Measurements from ENCODE around the gene ACACB. TPM values are rescaled to one million over a fixed set of nuclear protein-coding genes. Genes with fewer than 3 reads are reported as not detected.

ACACB gene
- total RNA-seq, 1 experiment from 2014 or later, result 20.0 TPM

- DNase-seq (ENCODE audit: low spot score) (no peak), ATAC-seq (no peak)
- TF ChIP-seq TEAD4 (CRISPR knock-in tag; IDR thresholded peaks at IDR 0.05), result no peak
- no peak for TF ChIP-seq MXD4 (CRISPR knock-in tag; IDR thresholded peaks at IDR 0.05; ENCODE audit: borderline replicate concordance)
- TF ChIP-seq ZBTB21 (CRISPR knock-in tag; IDR thresholded peaks at IDR 0.05; ENCODE audit: borderline replicate concordance), result no peak
- TF ChIP-seq HMGA2 (CRISPR knock-in tag; IDR thresholded peaks at IDR 0.05), result no peak
- TF ChIP-seq ELF4 (CRISPR knock-in tag; IDR thresholded peaks at IDR 0.05; ENCODE audit: low read depth), result no peak
- TF ChIP-seq, protein P1, sequence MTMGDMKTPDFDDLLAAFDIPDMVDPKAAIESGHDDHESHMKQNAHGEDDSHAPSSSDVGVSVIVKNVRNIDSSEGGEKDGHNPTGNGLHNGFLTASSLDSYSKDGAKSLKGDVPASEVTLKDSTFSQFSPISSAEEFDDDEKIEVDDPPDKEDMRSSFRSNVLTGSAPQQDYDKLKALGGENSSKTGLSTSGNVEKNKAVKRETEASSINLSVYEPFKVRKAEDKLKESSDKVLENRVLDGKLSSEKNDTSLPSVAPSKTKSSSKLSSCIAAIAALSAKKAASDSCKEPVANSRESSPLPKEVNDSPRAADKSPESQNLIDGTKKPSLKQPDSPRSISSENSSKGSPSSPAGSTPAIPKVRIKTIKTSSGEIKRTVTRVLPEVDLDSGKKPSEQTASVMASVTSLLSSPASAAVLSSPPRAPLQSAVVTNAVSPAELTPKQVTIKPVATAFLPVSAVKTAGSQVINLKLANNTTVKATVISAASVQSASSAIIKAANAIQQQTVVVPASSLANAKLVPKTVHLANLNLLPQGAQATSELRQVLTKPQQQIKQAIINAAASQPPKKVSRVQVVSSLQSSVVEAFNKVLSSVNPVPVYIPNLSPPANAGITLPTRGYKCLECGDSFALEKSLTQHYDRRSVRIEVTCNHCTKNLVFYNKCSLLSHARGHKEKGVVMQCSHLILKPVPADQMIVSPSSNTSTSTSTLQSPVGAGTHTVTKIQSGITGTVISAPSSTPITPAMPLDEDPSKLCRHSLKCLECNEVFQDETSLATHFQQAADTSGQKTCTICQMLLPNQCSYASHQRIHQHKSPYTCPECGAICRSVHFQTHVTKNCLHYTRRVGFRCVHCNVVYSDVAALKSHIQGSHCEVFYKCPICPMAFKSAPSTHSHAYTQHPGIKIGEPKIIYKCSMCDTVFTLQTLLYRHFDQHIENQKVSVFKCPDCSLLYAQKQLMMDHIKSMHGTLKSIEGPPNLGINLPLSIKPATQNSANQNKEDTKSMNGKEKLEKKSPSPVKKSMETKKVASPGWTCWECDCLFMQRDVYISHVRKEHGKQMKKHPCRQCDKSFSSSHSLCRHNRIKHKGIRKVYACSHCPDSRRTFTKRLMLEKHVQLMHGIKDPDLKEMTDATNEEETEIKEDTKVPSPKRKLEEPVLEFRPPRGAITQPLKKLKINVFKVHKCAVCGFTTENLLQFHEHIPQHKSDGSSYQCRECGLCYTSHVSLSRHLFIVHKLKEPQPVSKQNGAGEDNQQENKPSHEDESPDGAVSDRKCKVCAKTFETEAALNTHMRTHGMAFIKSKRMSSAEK (CRISPR knock-in tag; IDR thresholded peaks at IDR 0.05; ENCODE audit: borderline replicate concordance), result no peak
- TF ChIP-seq TCF7 (CRISPR knock-in tag; IDR thresholded peaks at IDR 0.05; ENCODE audit: low read depth), result no peak
- no peak for TF ChIP-seq ATF2 (CRISPR knock-in tag; IDR thresholded peaks at IDR 0.05; ENCODE audit: borderline replicate concordance, low read depth)
- TF ChIP-seq NFYB (CRISPR knock-in tag; conservative IDR thresholded peaks at IDR 0.05; ENCODE audit: low read depth), result no peak
- TF ChIP-seq, protein P2, sequence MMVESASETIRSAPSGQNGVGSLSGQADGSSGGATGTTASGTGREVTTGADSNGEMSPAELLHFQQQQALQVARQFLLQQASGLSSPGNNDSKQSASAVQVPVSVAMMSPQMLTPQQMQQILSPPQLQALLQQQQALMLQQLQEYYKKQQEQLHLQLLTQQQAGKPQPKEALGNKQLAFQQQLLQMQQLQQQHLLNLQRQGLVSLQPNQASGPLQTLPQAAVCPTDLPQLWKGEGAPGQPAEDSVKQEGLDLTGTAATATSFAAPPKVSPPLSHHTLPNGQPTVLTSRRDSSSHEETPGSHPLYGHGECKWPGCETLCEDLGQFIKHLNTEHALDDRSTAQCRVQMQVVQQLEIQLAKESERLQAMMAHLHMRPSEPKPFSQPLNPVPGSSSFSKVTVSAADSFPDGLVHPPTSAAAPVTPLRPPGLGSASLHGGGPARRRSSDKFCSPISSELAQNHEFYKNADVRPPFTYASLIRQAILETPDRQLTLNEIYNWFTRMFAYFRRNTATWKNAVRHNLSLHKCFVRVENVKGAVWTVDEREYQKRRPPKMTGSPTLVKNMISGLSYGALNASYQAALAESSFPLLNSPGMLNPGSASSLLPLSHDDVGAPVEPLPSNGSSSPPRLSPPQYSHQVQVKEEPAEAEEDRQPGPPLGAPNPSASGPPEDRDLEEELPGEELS (CRISPR knock-in tag; IDR thresholded peaks at IDR 0.05), result no peak
- TF ChIP-seq ZNF423 (CRISPR knock-in tag; IDR thresholded peaks at IDR 0.05), result no peak
- no peak for TF ChIP-seq JUN (CRISPR knock-in tag; IDR thresholded peaks at IDR 0.05)
- TF ChIP-seq ZNF396 (CRISPR knock-in tag; IDR thresholded peaks at IDR 0.05; ENCODE audit: borderline replicate concordance), result no peak
- no peak for TF ChIP-seq SMAD4 (CRISPR knock-in tag; IDR thresholded peaks at IDR 0.05)
- TF ChIP-seq NR1H2 (CRISPR knock-in tag; IDR thresholded peaks at IDR 0.05), result no peak
- no peak for TF ChIP-seq NR2C2 (CRISPR knock-in tag; IDR thresholded peaks at IDR 0.05)
- TF ChIP-seq SOX15 (CRISPR knock-in tag; IDR thresholded peaks at IDR 0.05), result no peak
- no peak for TF ChIP-seq CREB1 (CRISPR knock-in tag; IDR thresholded peaks at IDR 0.05)
- TF ChIP-seq ZNF263 (CRISPR knock-in tag; IDR thresholded peaks at IDR 0.05; ENCODE audit: low read depth), result no peak
- H3K4me3 Mint-ChIP-seq, result no peak overlapping the region
- H3K27ac Mint-ChIP-seq, result no peak overlapping the region
- peaks cover 19% of the 10 kb centered on the region; the same call in 1 of the 2 replicates for H3K36me3 Mint-ChIP-seq
- peaks cover 4% of the 10 kb centered on the region for H3K4me1 Mint-ChIP-seq
- peaks cover 4% of the 10 kb centered on the region for H3K27me3 Mint-ChIP-seq (ENCODE audit: low read depth)
- POLR2A ChIA-PET, result no interaction called here
- CTCF ChIA-PET, result interaction anchor here (1.8 kb wide), 1 partner anchor 24 kb away, joined by 7 read pairs; no protein-coding TSS in a partner anchor
- H3K9me3 Mint-ChIP-seq, result no peaks in the 10 kb centered on the region
Measured at GRCh38 chr12:109087250-109087649, 29.1 kb upstream of the ACACB start.

- CTCF ChIA-PET, result no interaction called here
- no peak for TF ChIP-seq IRF1 (CRISPR knock-in tag; IDR thresholded peaks at IDR 0.05)
- TF ChIP-seq ZNF512 (CRISPR knock-in tag; IDR thresholded peaks at IDR 0.05; ENCODE audit: borderline replicate concordance), result no peak
- TF ChIP-seq JUN (CRISPR knock-in tag; IDR thresholded peaks at IDR 0.05), result no peak
- TF ChIP-seq ZNF396 (CRISPR knock-in tag; IDR thresholded peaks at IDR 0.05; ENCODE audit: borderline replicate concordance), result no peak
- no peak for TF ChIP-seq ZBTB43 (CRISPR knock-in tag; IDR thresholded peaks at IDR 0.05)
- TF ChIP-seq ETV6 (CRISPR knock-in tag; IDR thresholded peaks at IDR 0.05), result no peak
Measured at GRCh38 chr12:109088818-109089217, 27.6 kb upstream of the ACACB start.

More at GRCh38 chr12:109088818-109089217, 27.6 kb upstream of the ACACB start:
- Mint-ChIP-seq H3K27me3 (ENCODE audit: low read depth) (peaks cover 12% of the 10 kb centered on the region), H3K9me3 (no peaks in the 10 kb centered on the region), H3K36me3 (peaks cover 23% of the 10 kb centered on the region; the same call in 1 of the 2 replicates), H3K4me3 (no peak overlapping the region), H3K27ac (no peak overlapping the region), H3K4me1 (peaks cover 14% of the 10 kb centered on the region)
- ATAC-seq (no peak), DNase-seq (ENCODE audit: low spot score) (no peak)
- POLR2A ChIA-PET, result no interaction called here
